ENCODE results near the gene PLA2G4B. TPM values are rescaled to one million over a fixed set of nuclear protein-coding genes. Genes with fewer than 3 reads are reported as not detected.

The PLA2G4B gene
- polyA plus RNA-seq, 6 donors from 2014 or later, result 0.45 to 1.5 (median 0.48) TPM; not detected in 2

GRCh38 chr15:41812820-41813375 lies 25.7 kb upstream of the PLA2G4B start:
- ATAC-seq (ENCODE audit: low read depth in 2 of 2) (no peak), DNase-seq (no peak)
- Mint-ChIP-seq H3K4me3 (no peak overlapping the region), H3K27ac (no peak overlapping the region), H3K9me3 (no peaks in the 10 kb centered on the region), H3K36me3 (peaks cover 0 to 16% of the 10 kb centered on the region in 2 donors), H3K4me1 (peaks cover 10 to 26% (median 17%) of the 10 kb centered on the region in 3 donors), H3K27me3 (no peaks in the 10 kb centered on the region)

DNA sequence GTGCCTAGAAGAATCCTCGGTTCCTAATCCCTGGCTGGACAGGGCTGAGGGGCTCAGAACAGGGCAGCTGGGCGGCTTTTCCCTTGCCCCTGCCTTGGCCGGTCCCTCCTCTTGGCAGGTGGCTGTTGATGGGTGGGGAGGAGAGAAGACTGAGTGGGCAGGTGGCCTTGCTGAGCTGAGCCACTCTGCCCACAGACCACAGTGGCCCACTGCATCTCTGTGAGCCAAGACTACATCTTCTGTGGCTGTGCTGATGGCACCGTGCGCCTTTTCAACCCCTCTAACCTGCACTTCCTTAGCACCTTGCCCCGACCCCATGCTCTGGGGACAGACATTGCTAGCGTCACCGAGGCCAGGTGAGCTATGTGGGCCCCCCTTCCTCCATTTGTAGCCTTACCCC lies 25.2 kb upstream of the PLA2G4B start:
- peaks cover 0 to 16% of the 10 kb centered on the region in 2 donors for H3K36me3 Mint-ChIP-seq
- no peaks in the 10 kb centered on the region for H3K9me3 Mint-ChIP-seq
- no peak for DNase-seq
- peak overlapping the region in 1 of 6 donors; percentile 48 for H3K27ac Mint-ChIP-seq
- H3K4me3 Mint-ChIP-seq, result no peak overlapping the region
- no peak for ATAC-seq (ENCODE audit: low read depth in 2 of 2)
- H3K4me1 Mint-ChIP-seq, result peaks cover 10 to 26% (median 17%) of the 10 kb centered on the region in 3 donors
- no peaks in the 10 kb centered on the region for H3K27me3 Mint-ChIP-seq

DNA sequence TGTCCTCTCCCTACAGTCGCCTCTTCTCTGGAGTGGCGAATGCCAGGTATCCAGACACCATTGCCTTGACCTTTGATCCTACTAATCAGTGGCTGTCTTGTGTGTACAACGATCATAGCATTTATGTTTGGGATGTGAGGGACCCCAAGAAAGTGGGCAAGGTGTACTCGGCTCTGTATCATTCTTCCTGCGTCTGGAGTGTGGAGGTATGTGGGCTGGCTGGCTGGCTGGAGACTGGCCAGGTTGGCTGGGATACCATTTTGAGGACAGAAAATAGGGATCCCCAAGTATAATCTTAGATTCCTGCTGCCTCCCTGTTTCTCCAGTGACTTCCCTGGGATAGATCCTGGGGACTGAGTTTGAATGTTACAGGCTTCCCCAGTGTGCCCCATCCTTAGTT lies 24.1 kb upstream of the PLA2G4B start:
- no peak for ATAC-seq (ENCODE audit: low read depth in 2 of 2)
- peaks cover 6 to 22% (median 9%) of the 10 kb centered on the region in 3 donors for H3K4me1 Mint-ChIP-seq
- H3K27me3 Mint-ChIP-seq, result no peaks in the 10 kb centered on the region
- peak overlapping the region in 1 of 8 donors; percentile 30 for H3K4me3 Mint-ChIP-seq
- H3K9me3 Mint-ChIP-seq, result no peaks in the 10 kb centered on the region
- no peak for DNase-seq
- H3K36me3 Mint-ChIP-seq, result peaks cover 10 to 16% of the 10 kb centered on the region in 2 donors
- no peak overlapping the region for H3K27ac Mint-ChIP-seq

DNA sequence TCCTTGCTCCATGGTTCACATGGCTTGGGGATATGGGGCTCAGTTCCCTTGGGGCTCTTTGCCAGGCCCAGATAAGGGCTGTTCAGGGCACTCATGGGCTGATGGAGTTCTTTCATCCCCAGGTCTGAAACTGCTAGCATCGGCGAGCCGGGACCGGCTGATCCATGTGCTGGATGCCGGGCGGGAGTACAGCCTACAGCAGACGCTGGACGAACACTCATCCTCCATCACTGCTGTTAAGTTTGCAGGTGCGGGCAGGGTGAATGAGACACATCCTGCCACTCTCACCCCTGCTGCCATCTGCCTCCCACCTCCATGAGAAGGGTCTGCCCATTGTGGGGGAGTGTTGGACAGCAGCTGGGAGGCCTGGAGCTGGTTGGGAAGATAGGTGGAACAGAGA lies 21.9 kb upstream of the PLA2G4B start:
- Mint-ChIP-seq H3K27ac (no peak overlapping the region), H3K4me1 (no peaks in the 10 kb centered on the region), H3K4me3 (no peak overlapping the region), H3K27me3 (no peaks in the 10 kb centered on the region), H3K36me3 (peaks cover 14 to 16% of the 10 kb centered on the region in 2 donors), H3K9me3 (no peaks in the 10 kb centered on the region)
- DNase-seq (no peak), ATAC-seq (ENCODE audit: low read depth in 2 of 2) (no peak)

GRCh38 chr15:41817327-41817726 lies 21.3 kb upstream of the PLA2G4B start:
- DNase-seq (no peak), ATAC-seq (ENCODE audit: low read depth in 2 of 2) (no peak)
- H3K27ac Mint-ChIP-seq, result peak overlapping the region in 1 of 6 donors; percentile 82
- H3K4me1 Mint-ChIP-seq, result no peaks in the 10 kb centered on the region
- H3K36me3 Mint-ChIP-seq, result peaks cover 14 to 16% of the 10 kb centered on the region in 2 donors
- H3K27me3 Mint-ChIP-seq, result no peaks in the 10 kb centered on the region
- no peaks in the 10 kb centered on the region for H3K9me3 Mint-ChIP-seq
- H3K4me3 Mint-ChIP-seq, result no peak overlapping the region

DNA sequence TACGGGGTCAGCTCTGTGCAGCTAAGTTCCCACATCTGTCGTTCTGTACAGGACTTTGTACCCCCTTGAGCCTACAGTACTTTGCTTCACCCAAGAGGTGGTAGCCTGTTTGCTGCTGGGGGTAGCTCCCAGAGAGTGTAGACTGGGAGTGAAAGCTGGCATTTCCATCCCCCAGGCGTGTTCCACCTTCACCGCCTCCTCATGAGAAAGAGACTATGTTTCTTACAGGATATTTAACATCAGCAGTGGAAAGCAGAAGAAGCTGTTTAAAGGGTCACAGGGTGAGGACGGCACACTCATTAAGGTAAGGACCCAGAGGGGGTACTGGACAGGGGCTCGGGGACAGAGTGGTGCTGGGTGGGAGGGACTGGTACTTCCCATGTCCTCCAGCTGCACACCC lies 20.9 kb upstream of the PLA2G4B start:
- H3K27me3 Mint-ChIP-seq, result no peaks in the 10 kb centered on the region
- H3K36me3 Mint-ChIP-seq, result peaks cover 14 to 16% of the 10 kb centered on the region in 2 donors
- H3K9me3 Mint-ChIP-seq, result no peaks in the 10 kb centered on the region
- H3K4me3 Mint-ChIP-seq, result no peak overlapping the region
- no peak overlapping the region for H3K27ac Mint-ChIP-seq
- DNase-seq (no peak), ATAC-seq (ENCODE audit: low read depth in 2 of 2) (no peak)
- H3K4me1 Mint-ChIP-seq, result no peaks in the 10 kb centered on the region

- Mint-ChIP-seq H3K9me3 (no peaks in the 10 kb centered on the region), H3K27ac (no peak overlapping the region), H3K36me3 (peaks cover 6 to 14% of the 10 kb centered on the region in 2 donors), H3K27me3 (no peaks in the 10 kb centered on the region), H3K4me1 (no peaks in the 10 kb centered on the region), H3K4me3 (no peak overlapping the region)
- ATAC-seq (ENCODE audit: low read depth in 2 of 2), result no peak
- no peak for DNase-seq
These were observed 19.1 kb upstream of the PLA2G4B start for GRCh38 chr15:41819455-41820050.

DNA sequence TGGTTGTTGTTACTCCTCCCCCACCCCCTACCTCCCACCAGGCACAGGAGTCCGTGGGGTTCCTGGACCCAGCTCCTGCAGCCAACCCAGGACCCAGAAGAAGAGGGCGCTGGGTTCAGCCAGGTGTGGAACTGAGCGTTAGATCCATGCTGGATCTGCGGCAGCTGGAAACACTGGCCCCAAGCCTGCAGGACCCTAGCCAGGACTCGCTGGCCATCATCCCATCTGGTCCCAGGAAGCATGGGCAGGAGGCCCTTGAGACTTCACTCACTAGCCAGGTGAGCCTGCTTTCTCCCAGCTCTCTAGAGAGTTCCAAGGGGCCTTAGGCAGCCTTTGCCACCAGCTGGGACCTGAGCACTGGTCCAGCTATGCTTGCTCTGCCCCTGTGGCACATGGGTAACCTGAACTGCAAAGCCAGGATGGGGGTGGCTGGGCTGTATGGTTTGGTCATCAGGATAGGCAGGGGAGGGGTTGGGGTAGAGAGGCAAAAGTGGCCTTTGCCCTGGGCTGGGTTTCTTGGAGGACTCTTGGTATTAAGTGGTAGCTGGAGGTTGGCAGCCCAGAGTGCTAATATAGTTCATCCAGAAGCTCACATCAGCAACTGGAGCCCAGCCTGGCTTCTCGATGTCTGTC lies 17.7 kb upstream of the PLA2G4B start:
- DNase-seq, result no peak
- H3K27me3 Mint-ChIP-seq, result no peaks in the 10 kb centered on the region
- H3K36me3 Mint-ChIP-seq, result peaks cover 2 to 14% of the 10 kb centered on the region in 2 donors
- no peaks in the 10 kb centered on the region for H3K9me3 Mint-ChIP-seq
- ATAC-seq (ENCODE audit: low read depth in 2 of 2), result no peak
- no peaks in the 10 kb centered on the region for H3K4me1 Mint-ChIP-seq
- peak overlapping the region in 1 of 6 donors; percentile 44 for H3K27ac Mint-ChIP-seq
- no peak overlapping the region for H3K4me3 Mint-ChIP-seq

- Mint-ChIP-seq H3K9me3 (no peaks in the 10 kb centered on the region), H3K36me3 (peaks cover 0 to 14% of the 10 kb centered on the region in 2 donors), H3K27ac (no peak overlapping the region), H3K4me3 (no peak overlapping the region), H3K27me3 (no peaks in the 10 kb centered on the region), H3K4me1 (peaks cover 0 to 4% (median 2%) of the 10 kb centered on the region in 3 donors)
- ATAC-seq (ENCODE audit: low read depth in 2 of 2) (no peak), DNase-seq (no peak)
These were observed 16.8 kb upstream of the PLA2G4B start for GRCh38 chr15:41821831-41822230.

DNA sequence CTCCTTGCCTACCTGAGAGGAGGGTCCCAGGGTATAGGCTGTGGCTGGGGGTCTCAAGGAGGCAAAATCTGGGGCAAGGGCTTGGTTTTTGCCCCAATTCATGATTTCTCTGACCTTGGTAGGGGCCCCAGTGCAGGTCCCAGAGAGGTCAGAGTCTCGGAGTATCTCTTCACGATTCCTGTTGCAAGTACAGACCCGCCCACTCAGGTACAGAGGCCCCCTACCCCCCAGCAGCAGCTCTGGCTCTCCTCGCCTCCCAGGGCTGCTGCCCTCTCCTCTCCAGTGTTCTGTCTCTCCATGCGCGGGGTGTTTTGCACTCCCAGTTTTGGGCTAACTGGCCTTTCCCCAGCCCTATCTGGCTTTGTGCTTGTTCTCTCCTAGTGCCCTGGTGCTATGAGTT lies 16.2 kb upstream of the PLA2G4B start:
- Mint-ChIP-seq H3K4me1 (peaks cover 0 to 4% (median 2%) of the 10 kb centered on the region in 3 donors), H3K4me3 (no peak overlapping the region), H3K9me3 (no peaks in the 10 kb centered on the region), H3K27me3 (no peaks in the 10 kb centered on the region), H3K27ac (no peak overlapping the region), H3K36me3 (peaks cover 0 to 14% of the 10 kb centered on the region in 2 donors)
- no peak for DNase-seq
- ATAC-seq (ENCODE audit: low read depth in 2 of 2), result no peak

GRCh38 chr15:41822957-41823356 lies 15.7 kb upstream of the PLA2G4B start:
- no peaks in the 10 kb centered on the region for H3K9me3 Mint-ChIP-seq
- no peaks in the 10 kb centered on the region for H3K27me3 Mint-ChIP-seq
- no peak overlapping the region for H3K27ac Mint-ChIP-seq
- H3K4me3 Mint-ChIP-seq, result no peak overlapping the region
- ATAC-seq (ENCODE audit: low read depth in 2 of 2), result no peak
- peaks cover 0 to 7% (median 6%) of the 10 kb centered on the region in 3 donors for H3K4me1 Mint-ChIP-seq
- no peak for DNase-seq
- peaks cover 0 to 14% of the 10 kb centered on the region in 2 donors for H3K36me3 Mint-ChIP-seq

GRCh38 chr15:41823502-41823901 lies 15.1 kb upstream of the PLA2G4B start:
- no peaks in the 10 kb centered on the region for H3K27me3 Mint-ChIP-seq

GRCh38 chr15:41824062-41824745 lies 14.4 kb upstream of the PLA2G4B start:
- Mint-ChIP-seq H3K9me3 (no peaks in the 10 kb centered on the region), H3K4me3 (peak overlapping the region in 1 of 8 donors; percentile 45), H3K27me3 (no peaks in the 10 kb centered on the region), H3K4me1 (peaks cover 9 to 17% (median 17%) of the 10 kb centered on the region in 3 donors), H3K27ac (peak overlapping the region in 1 of 6 donors; percentile 57), H3K36me3 (peaks cover 0 to 7% of the 10 kb centered on the region in 2 donors)
- ATAC-seq (ENCODE audit: low read depth in 2 of 2) (no peak), DNase-seq (no peak)

More at GRCh38 chr15:41823502-41823901, 15.1 kb upstream of the PLA2G4B start:
- H3K4me1 Mint-ChIP-seq, result peaks cover 3 to 10% (median 10%) of the 10 kb centered on the region in 3 donors
- peaks cover 0 to 14% of the 10 kb centered on the region in 2 donors for H3K36me3 Mint-ChIP-seq
- no peaks in the 10 kb centered on the region for H3K9me3 Mint-ChIP-seq
- DNase-seq, result no peak
- no peak for ATAC-seq (ENCODE audit: low read depth in 2 of 2)
- no peak overlapping the region for H3K27ac Mint-ChIP-seq
- no peak overlapping the region for H3K4me3 Mint-ChIP-seq

Measured in naive B cell (primary cell).